Esophagus squamous epithelium (tissue), 4 donors: ENCODE data around the gene THY1.

Source experiments
- CTCF ChIP-seq, 6 experiments: fragments of 450-650 bp in 4 of 6; fragments of 200-600 bp in 2 of 6; sonication (generic) in 2 of 6; IDR thresholded peaks; one replicate each; pipeline ENCODE4 v1.5.1; 2016 to 2019; ENCODE audit warnings: antibody characterized with exemption in 6 of 6, mild to moderate bottlenecking in 4 of 6, moderate library complexity in 4 of 6
- POLR2A ChIP-seq, 4 donors: fragments of 450-650 bp; IDR thresholded peaks; one replicate each; pipeline ENCODE4 v1.6.1; 2017; ENCODE audit warnings: antibody characterized with exemption in 4 of 4, mild to moderate bottlenecking in 4 of 4, moderate library complexity in 3 of 4

- TF ChIP-seq CTCF (IDR thresholded peaks at IDR 0.05) (no peak), POLR2A (IDR thresholded peaks at IDR 0.05) (no peak)
These were observed 20.5 kb downstream of the THY1 start for GRCh38 chr11:119402470-119402869.
